NCI-H128 (cell line): ENCODE measurements around the gene CCDC183.
"Not testable (repeated sequence)": the region's sequence is repeated elsewhere in the genome, so short reads cannot be mapped to it uniquely, and the experiment has no call there.

Source experiments
- DNase-seq: peaks from one replicate; lab custom pipeline; 2025; ENCODE audit not compliant: unreplicated experiment; lab: John Stamatoyannopoulos, UW

Gene CCDC183

GRCh38 chr9:136784249-136784996 is 11.7 kb upstream of the CCDC183 start:
- no peak for DNase-seq

- no peak for DNase-seq
Measured at GRCh38 chr9:136784997-136785361, 11.2 kb upstream of the CCDC183 start.

GRCh38 chr9:136785565-136786355 is 10.4 kb upstream of the CCDC183 start:
- not testable (repeated sequence) for DNase-seq

- DNase-seq: no peak
Measured at GRCh38 chr9:136786451-136786850, 9.7 kb upstream of the CCDC183 start.

- DNase-seq: not testable (repeated sequence)
Measured at GRCh38 chr9:136786983-136787382, 9.2 kb upstream of the CCDC183 start.

GRCh38 chr9:136787690-136788400 is 8.3 kb upstream of the CCDC183 start:
- DNase-seq: peak; percentile 73

GRCh38 chr9:136788644-136789522 is 7.3 kb upstream of the CCDC183 start:
- not testable (repeated sequence) for DNase-seq

GRCh38 chr9:136789523-136789937 is 6.6 kb upstream of the CCDC183 start:
- no peak for DNase-seq

GRCh38 chr9:136790640-136791515 is 5.3 kb upstream of the CCDC183 start, which contains the start of gene TMEM141:
Gene TMEM141, plus strand, starts transcription at chr9:136791344. Its CDS starts 27 bp downstream, at chr9:136791371.
- peak; percentile 98 for DNase-seq

GRCh38 chr9:136791516-136792276 is 4.4 kb upstream of the CCDC183 start:
- no peak for DNase-seq

GRCh38 chr9:136792321-136793085 is 3.6 kb upstream of the CCDC183 start:
- DNase-seq: no peak

- no peak for DNase-seq
Measured at GRCh38 chr9:136793086-136793946, 2.8 kb upstream of the CCDC183 start.

GRCh38 chr9:136794281-136794999 is 1.7 kb upstream of the CCDC183 start:
- DNase-seq: no peak

- DNase-seq: no peak
Measured at GRCh38 chr9:136795000-136795348, 1.2 kb upstream of the CCDC183 start.

GRCh38 chr9:136796775-136797347 is 723 bp downstream of the CCDC183 start:
- not testable (repeated sequence) for DNase-seq

- DNase-seq: no peak
Measured at GRCh38 chr9:136798708-136799078, 2.6 kb downstream of the CCDC183 start.
